HEK293 (cell line): Measurements from ENCODE around the gene DNMBP.
A peak's percentile ranks its signal among the peaks of the same experiment; 100 is the strongest.

Experiments
- CTCF ChIA-PET: fragments of 350-600 bp; formaldehyde crosslinking; extraction: SDS; loops from one replicate; lab custom pipeline; 2021; ENCODE audit warnings: antibody characterized with exemption; lab: Yijun Ruan, JAX
- POLR2A ChIA-PET: fragments of 300-600 bp; formaldehyde crosslinking; extraction: SDS; loops from one replicate; lab custom pipeline; 2020; ENCODE audit warnings: antibody characterized with exemption, inconsistent platforms; lab: Yijun Ruan, JAX
- H3K27ac ChIP-seq: fragments of 200-500 bp; sonication (Bioruptor generic); 2 replicates; pipeline ENCODE4 v1.5.1; 2014; ENCODE audit warnings: low read depth, low read length, control low read depth, inconsistent platforms; ENCODE audit errors: extremely low read depth
- H3K36me3 ChIP-seq, 2 experiments: fragments of 200-500 bp in 1 of 2; sonication (Bioruptor generic) in 1 of 2; 1 replicate in 1 of 2; 2 replicates in 1 of 2; pipeline ENCODE4 v1.5.1; 2014 to 2017; ENCODE audit warnings: inconsistent platforms in 2 of 2, low read length in 2 of 2; ENCODE audit not compliant: control insufficient read depth in 2 of 2, insufficient read depth in 1 of 2
- H3K4me1 ChIP-seq: fragments of 200-500 bp; sonication (Bioruptor generic); 2 replicates; pipeline ENCODE4 v1.5.1; 2014; ENCODE audit warnings: mild to moderate bottlenecking, low read length, inconsistent platforms; ENCODE audit not compliant: control insufficient read depth, insufficient read depth
- H3K4me3 ChIP-seq: 2 replicates; pipeline ENCODE4 v1.5.1; 2011; ENCODE audit warnings: low read depth, mild to moderate bottlenecking, control low read depth, low read length, moderate library complexity
- H3K9me3 ChIP-seq: fragments of 200-500 bp; sonication (Bioruptor generic); 2 replicates; pipeline ENCODE4 v1.5.1; 2014; ENCODE audit warnings: low read depth, low read length, inconsistent platforms; ENCODE audit not compliant: control insufficient read depth, insufficient read depth
- GFI1B ChIP-seq: fragments of 450-650 bp; formaldehyde crosslinking; IDR thresholded peaks from 2 replicates; pipeline ENCODE4 v1.5.1; 2016; ENCODE audit warnings: missing biosample characterization, missing genetic modification characterization
- GLI4 ChIP-seq: fragments of 450-650 bp; formaldehyde crosslinking; IDR thresholded peaks from 2 replicates; pipeline ENCODE4 v1.5.1; 2016; ENCODE audit warnings: missing biosample characterization, missing genetic modification characterization
- MZF1 ChIP-seq: fragments of 450-650 bp; formaldehyde crosslinking; IDR thresholded peaks from 2 replicates; pipeline ENCODE4 v1.5.1; 2017; ENCODE audit warnings: missing biosample characterization, missing genetic modification characterization, borderline replicate concordance
- RBAK ChIP-seq: fragments of 450-650 bp; formaldehyde crosslinking; IDR thresholded peaks from 2 replicates; pipeline ENCODE4 v1.5.1; 2016; ENCODE audit warnings: missing biosample characterization, missing genetic modification characterization
- ZNF121 ChIP-seq: fragments of 450-650 bp; formaldehyde crosslinking; IDR thresholded peaks from 2 replicates; pipeline ENCODE4 v1.5.1; 2016; ENCODE audit warnings: missing biosample characterization, missing genetic modification characterization
- ZNF133 ChIP-seq: fragments of 450-650 bp; formaldehyde crosslinking; IDR thresholded peaks from 2 replicates; pipeline ENCODE4 v1.5.1; 2016; ENCODE audit warnings: missing biosample characterization, missing genetic modification characterization
- ZNF266 ChIP-seq: fragments of 450-650 bp; formaldehyde crosslinking; IDR thresholded peaks from 2 replicates; pipeline ENCODE4 v1.5.1; 2016; ENCODE audit warnings: missing biosample characterization, missing genetic modification characterization, low read depth
- ZNF394 ChIP-seq: fragments of 450-650 bp; formaldehyde crosslinking; IDR thresholded peaks from 2 replicates; pipeline ENCODE4 v1.5.1; 2016; ENCODE audit warnings: missing biosample characterization, missing genetic modification characterization, mild to moderate bottlenecking, moderate library complexity, borderline replicate concordance
- ZNF433 ChIP-seq: fragments of 450-650 bp; formaldehyde crosslinking; IDR thresholded peaks from 2 replicates; pipeline ENCODE4 v1.5.1; 2016; ENCODE audit warnings: missing biosample characterization, missing genetic modification characterization, low read depth
- ZNF488 ChIP-seq: fragments of 450-650 bp; formaldehyde crosslinking; IDR thresholded peaks from 2 replicates; pipeline ENCODE4 v1.5.1; 2016; ENCODE audit warnings: missing biosample characterization, missing genetic modification characterization
- ZNF513 ChIP-seq: fragments of 450-650 bp; IDR thresholded peaks from 2 replicates; pipeline ENCODE4 v1.5.1; 2018; ENCODE audit warnings: missing biosample characterization, missing genetic modification characterization
- ZNF561 ChIP-seq: fragments of 450-650 bp; IDR thresholded peaks from 2 replicates; pipeline ENCODE4 v1.5.1; 2018; ENCODE audit warnings: missing biosample characterization, missing genetic modification characterization, borderline replicate concordance
- ZNF626 ChIP-seq: fragments of 450-650 bp; sonication (Bioruptor Pico); formaldehyde crosslinking; IDR thresholded peaks from 2 replicates; pipeline ENCODE4 v1.5.1; 2018; ENCODE audit warnings: missing biosample characterization, missing genetic modification characterization, inconsistent platforms
- ZNF664 ChIP-seq: fragments of 450-650 bp; formaldehyde crosslinking; IDR thresholded peaks from 2 replicates; pipeline ENCODE4 v1.5.1; 2016; ENCODE audit warnings: missing biosample characterization, missing genetic modification characterization
- ZNF76 ChIP-seq: fragments of 450-650 bp; formaldehyde crosslinking; IDR thresholded peaks from 2 replicates; pipeline ENCODE4; 2016; ENCODE audit warnings: low read depth, missing biosample characterization, missing genetic modification characterization, borderline replicate concordance
- ZNF768 ChIP-seq: fragments of 450-650 bp; formaldehyde crosslinking; IDR thresholded peaks from 2 replicates; pipeline ENCODE4 v1.5.1; 2018; ENCODE audit warnings: missing biosample characterization, mild to moderate bottlenecking, missing genetic modification characterization
- ZNF830 ChIP-seq: fragments of 450-650 bp; IDR thresholded peaks from 2 replicates; pipeline ENCODE4 v1.5.0; 2018; ENCODE audit warnings: missing biosample characterization, missing genetic modification characterization, low read depth, mild to moderate bottlenecking, moderate library complexity
- ZNF843 ChIP-seq: fragments of 450-650 bp; formaldehyde crosslinking; IDR thresholded peaks from 2 replicates; pipeline ENCODE4 v1.5.1; 2016; ENCODE audit warnings: missing biosample characterization, missing genetic modification characterization
- TF ChIP-seq, protein P1 (sequence below): fragments of 450-650 bp; formaldehyde crosslinking; IDR thresholded peaks from 2 replicates; pipeline ENCODE4 v1.5.1; 2016; ENCODE audit warnings: missing biosample characterization, missing genetic modification characterization
- TF ChIP-seq, protein P2 (sequence below): fragments of 450-650 bp; formaldehyde crosslinking; IDR thresholded peaks from 2 replicates; pipeline ENCODE4 v1.5.1; 2016; ENCODE audit warnings: missing biosample characterization, missing genetic modification characterization

Gene DNMBP

GRCh38 chr10:99975942-99976809 lies 33.6 kb downstream of the DNMBP start:
- Histone ChIP-seq H3K27ac (0 out of 2 replicates have a peak overlapping the region, but pooled peaks have one; percentile 30), H3K4me1 (peaks cover 12% of the 10 kb centered on the region), H3K9me3 (no peaks in the 10 kb centered on the region), H3K36me3 (peaks cover 0 to 7% of the 10 kb centered on the region in 2 experiments; a peak in 1 of 3 replicates), H3K4me3 (no peak overlapping the region)
- TF ChIP-seq ZNF433 (tag by site-specific recombination) = no peak
- peak; percentile 94 for TF ChIP-seq ZNF664
- TF ChIP-seq, protein P1, sequence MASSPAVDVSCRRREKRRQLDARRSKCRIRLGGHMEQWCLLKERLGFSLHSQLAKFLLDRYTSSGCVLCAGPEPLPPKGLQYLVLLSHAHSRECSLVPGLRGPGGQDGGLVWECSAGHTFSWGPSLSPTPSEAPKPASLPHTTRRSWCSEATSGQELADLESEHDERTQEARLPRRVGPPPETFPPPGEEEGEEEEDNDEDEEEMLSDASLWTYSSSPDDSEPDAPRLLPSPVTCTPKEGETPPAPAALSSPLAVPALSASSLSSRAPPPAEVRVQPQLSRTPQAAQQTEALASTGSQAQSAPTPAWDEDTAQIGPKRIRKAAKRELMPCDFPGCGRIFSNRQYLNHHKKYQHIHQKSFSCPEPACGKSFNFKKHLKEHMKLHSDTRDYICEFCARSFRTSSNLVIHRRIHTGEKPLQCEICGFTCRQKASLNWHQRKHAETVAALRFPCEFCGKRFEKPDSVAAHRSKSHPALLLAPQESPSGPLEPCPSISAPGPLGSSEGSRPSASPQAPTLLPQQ (tag by site-specific recombination) = no peak
- CTCF ChIA-PET = interaction anchor here (0.6 to 2.3 kb wide), 5 partner anchors 8 to 116 kb away, joined by 3 to 5 read pairs (median 4); partner anchors contain the start of gene DNMBP
- POLR2A ChIA-PET = no interaction called here

GRCh38 chr10:99975106-99975829 lies 34.5 kb downstream of the DNMBP start:
- ChIA-PET POLR2A (no interaction called here), CTCF (interaction anchor here (0.7 to 2.3 kb wide), 4 partner anchors 9 to 70 kb away, joined by 4 to 6 read pairs (median 4); partner anchors contain the start of gene DNMBP)
- no peak overlapping the region for H3K4me3 ChIP-seq
- TF ChIP-seq ZNF266 (tag by site-specific recombination) = no peak
- TF ChIP-seq ZNF513 (tag by site-specific recombination) = no peak
- TF ChIP-seq ZNF561 (tag by site-specific recombination) = no peak
- TF ChIP-seq ZNF830 (tag by site-specific recombination) = no peak
- no peak for TF ChIP-seq ZNF121 (tag by site-specific recombination)
- no peak for TF ChIP-seq GFI1B
- TF ChIP-seq RBAK (tag by site-specific recombination) = no peak
- TF ChIP-seq ZNF843 (tag by site-specific recombination) = no peak
- TF ChIP-seq, protein P2, sequence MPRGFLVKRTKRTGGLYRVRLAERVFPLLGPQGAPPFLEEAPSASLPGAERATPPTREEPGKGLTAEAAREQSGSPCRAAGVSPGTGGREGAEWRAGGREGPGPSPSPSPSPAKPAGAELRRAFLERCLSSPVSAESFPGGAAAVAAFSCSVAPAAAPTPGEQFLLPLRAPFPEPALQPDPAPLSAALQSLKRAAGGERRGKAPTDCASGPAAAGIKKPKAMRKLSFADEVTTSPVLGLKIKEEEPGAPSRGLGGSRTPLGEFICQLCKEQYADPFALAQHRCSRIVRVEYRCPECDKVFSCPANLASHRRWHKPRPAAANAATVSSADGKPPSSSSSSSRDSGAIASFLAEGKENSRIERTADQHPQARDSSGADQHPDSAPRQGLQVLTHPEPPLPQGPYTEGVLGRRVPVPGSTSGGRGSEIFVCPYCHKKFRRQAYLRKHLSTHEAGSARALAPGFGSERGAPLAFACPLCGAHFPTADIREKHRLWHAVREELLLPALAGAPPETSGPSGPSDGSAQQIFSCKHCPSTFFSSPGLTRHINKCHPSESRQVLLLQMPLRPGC (tag by site-specific recombination) = no peak
- no peak for TF ChIP-seq ZNF768 (tag by site-specific recombination)
- H3K27ac ChIP-seq = no peak overlapping the region
- peaks cover 2 to 8% of the 10 kb centered on the region in 2 experiments; a peak in 2 of 3 replicates for H3K36me3 ChIP-seq
- H3K9me3 ChIP-seq = no peaks in the 10 kb centered on the region
- peaks cover 12% of the 10 kb centered on the region for H3K4me1 ChIP-seq

GRCh38 chr10:99973190-99973589 lies 36.6 kb downstream of the DNMBP start:
- POLR2A ChIA-PET = no interaction called here
- peaks cover 14 to 18% of the 10 kb centered on the region in 2 experiments for H3K36me3 ChIP-seq
- no peak for TF ChIP-seq ZNF76 (tag by site-specific recombination)
- no peak for TF ChIP-seq ZNF133 (tag by site-specific recombination)
- no peak for TF ChIP-seq ZNF488 (tag by site-specific recombination)
- no peak for TF ChIP-seq ZNF626 (tag by site-specific recombination)
- no peak for TF ChIP-seq MZF1 (tag by site-specific recombination)
- TF ChIP-seq GLI4 (tag by site-specific recombination) = no peak
- no peak for TF ChIP-seq ZNF394 (tag by site-specific recombination)
- CTCF ChIA-PET = no interaction called here
- no peak overlapping the region for H3K27ac ChIP-seq
- H3K9me3 ChIP-seq = no peaks in the 10 kb centered on the region
- H3K4me3 ChIP-seq = no peak overlapping the region
- H3K4me1 ChIP-seq = peaks cover 12% of the 10 kb centered on the region
